ENCODE data around the gene PRND.

DNA sequence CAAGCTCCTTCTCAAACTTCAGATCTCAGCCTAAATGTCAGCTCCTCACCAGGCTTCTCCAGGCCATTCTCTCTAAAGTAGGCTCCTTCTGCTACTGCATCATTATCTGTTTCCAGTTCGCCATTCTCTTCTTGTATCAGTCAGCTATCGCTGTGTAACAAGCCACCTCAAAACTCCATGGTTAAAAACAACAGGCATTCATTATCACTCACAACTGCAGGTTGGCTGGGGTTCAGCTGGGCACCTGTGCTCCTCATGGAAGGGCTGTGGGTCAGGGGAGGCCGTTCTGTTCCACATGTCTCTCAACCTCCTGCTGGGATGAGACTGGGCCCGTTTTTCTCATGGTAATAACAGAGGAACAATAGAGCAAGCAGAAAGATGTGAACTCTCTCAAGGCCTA lies 28.7 kb downstream of the PRND start:
- TF ChIP-seq, protein P1, sequence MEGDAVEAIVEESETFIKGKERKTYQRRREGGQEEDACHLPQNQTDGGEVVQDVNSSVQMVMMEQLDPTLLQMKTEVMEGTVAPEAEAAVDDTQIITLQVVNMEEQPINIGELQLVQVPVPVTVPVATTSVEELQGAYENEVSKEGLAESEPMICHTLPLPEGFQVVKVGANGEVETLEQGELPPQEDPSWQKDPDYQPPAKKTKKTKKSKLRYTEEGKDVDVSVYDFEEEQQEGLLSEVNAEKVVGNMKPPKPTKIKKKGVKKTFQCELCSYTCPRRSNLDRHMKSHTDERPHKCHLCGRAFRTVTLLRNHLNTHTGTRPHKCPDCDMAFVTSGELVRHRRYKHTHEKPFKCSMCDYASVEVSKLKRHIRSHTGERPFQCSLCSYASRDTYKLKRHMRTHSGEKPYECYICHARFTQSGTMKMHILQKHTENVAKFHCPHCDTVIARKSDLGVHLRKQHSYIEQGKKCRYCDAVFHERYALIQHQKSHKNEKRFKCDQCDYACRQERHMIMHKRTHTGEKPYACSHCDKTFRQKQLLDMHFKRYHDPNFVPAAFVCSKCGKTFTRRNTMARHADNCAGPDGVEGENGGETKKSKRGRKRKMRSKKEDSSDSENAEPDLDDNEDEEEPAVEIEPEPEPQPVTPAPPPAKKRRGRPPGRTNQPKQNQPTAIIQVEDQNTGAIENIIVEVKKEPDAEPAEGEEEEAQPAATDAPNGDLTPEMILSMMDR (IDR thresholded peaks at IDR 0.05): no peak
- TF ChIP-seq POLR2A (IDR thresholded peaks at IDR 0.05) (no peak), EP300 (IDR thresholded peaks at IDR 0.05) (no peak)

All from tibial nerve (tissue), 4 donors.